ENCODE results near the gene DNAJB12. TPM values are rescaled to one million over a fixed set of nuclear protein-coding genes. Genes with fewer than 3 reads are reported as not detected.

The DNAJB12 gene
- total RNA-seq, 3 donors from 2014 or later (not counting 1 experiment from before 2014, with no cell fraction given), result 47.3 to 54.2 (median 48.7) TPM

GRCh38 chr10:72389716-72390115 lies 35.0 kb upstream of the DNAJB12 start:
- no peak for DNase-seq
- no peak for ATAC-seq
- Histone ChIP-seq H3K4me3 (ENCODE audit: low read length) (no peak overlapping the region), H3K27me3 (ENCODE audit: control insufficient read depth, insufficient read depth, low read length) (no peaks in the 10 kb centered on the region), H3K9me3 (ENCODE audit: control insufficient read depth, insufficient read depth, low read length) (no peaks in the 10 kb centered on the region), H3K36me3 (ENCODE audit: control insufficient read depth, insufficient read depth, low read length) (no peaks in the 10 kb centered on the region), H3K27ac (ENCODE audit: low read length) (no peak overlapping the region), H3K4me1 (ENCODE audit: control insufficient read depth, insufficient read depth, low read length) (no peaks in the 10 kb centered on the region)
- Mint-ChIP-seq H3K9me3 (no peaks in the 10 kb centered on the region), H3K4me1 (no peaks in the 10 kb centered on the region), H3K36me3 (no peaks in the 10 kb centered on the region), H3K27me3 (ENCODE audit: low read depth in 2 of 2) (no peaks in the 10 kb centered on the region), H3K27ac (no peak overlapping the region), H3K4me3 (no peak overlapping the region)
- intact Hi-C loops (cut with micrococcal nuclease), result no loop called here
- WGBS (ENCODE audit: insufficient coverage), result 98% methylated on average over 5 of the region's 5 CpGs
- TF ChIP-seq CTCF (IDR thresholded peaks at IDR 0.05), result no peak

- DNase-seq (no peak), ATAC-seq (no peak)
- H3K4me3 Mint-ChIP-seq, result no peak overlapping the region
- no peak overlapping the region for H3K27ac Mint-ChIP-seq
- Histone ChIP-seq H3K4me1 (ENCODE audit: control insufficient read depth, insufficient read depth, low read length) (no peaks in the 10 kb centered on the region), H3K36me3 (ENCODE audit: control insufficient read depth, insufficient read depth, low read length) (no peaks in the 10 kb centered on the region), H3K4me3 (ENCODE audit: low read length) (no peak overlapping the region), H3K9me3 (ENCODE audit: control insufficient read depth, insufficient read depth, low read length) (no peaks in the 10 kb centered on the region), H3K27ac (ENCODE audit: low read length) (no peak overlapping the region), H3K27me3 (ENCODE audit: control insufficient read depth, insufficient read depth, low read length) (no peaks in the 10 kb centered on the region)
- no peak for TF ChIP-seq CTCF (IDR thresholded peaks at IDR 0.05)
- intact Hi-C loops (cut with micrococcal nuclease), result no loop called here
- no peaks in the 10 kb centered on the region for H3K27me3 Mint-ChIP-seq (ENCODE audit: low read depth in 2 of 2)
- H3K9me3 Mint-ChIP-seq, result no peaks in the 10 kb centered on the region
- 93% methylated on average over 1 of the region's 1 CpG for WGBS (ENCODE audit: insufficient coverage)
- H3K36me3 Mint-ChIP-seq, result no peaks in the 10 kb centered on the region
- H3K4me1 Mint-ChIP-seq, result no peaks in the 10 kb centered on the region
These were observed 34.3 kb upstream of the DNAJB12 start for GRCh38 chr10:72389014-72389413.

- no peak overlapping the region for H3K27ac ChIP-seq (ENCODE audit: low read length)
- H3K4me1 ChIP-seq (ENCODE audit: control insufficient read depth, insufficient read depth, low read length), result no peaks in the 10 kb centered on the region
- intact Hi-C loops (cut with micrococcal nuclease), result no loop called here
- TF ChIP-seq CTCF (IDR thresholded peaks at IDR 0.05), result no peak
- Mint-ChIP-seq H3K36me3 (no peaks in the 10 kb centered on the region), H3K4me1 (no peaks in the 10 kb centered on the region), H3K9me3 (no peaks in the 10 kb centered on the region), H3K27me3 (ENCODE audit: low read depth in 2 of 2) (no peaks in the 10 kb centered on the region), H3K4me3 (no peak overlapping the region), H3K27ac (no peak overlapping the region)
- DNase-seq (no peak), ATAC-seq (no peak)
- 86% methylated on average over 5 of the region's 5 CpGs for WGBS (ENCODE audit: insufficient coverage)
- H3K4me3 ChIP-seq (ENCODE audit: low read length), result no peak overlapping the region
- no peaks in the 10 kb centered on the region for H3K36me3 ChIP-seq (ENCODE audit: control insufficient read depth, insufficient read depth, low read length)
- no peaks in the 10 kb centered on the region for H3K27me3 ChIP-seq (ENCODE audit: control insufficient read depth, insufficient read depth, low read length)
- no peaks in the 10 kb centered on the region for H3K9me3 ChIP-seq (ENCODE audit: control insufficient read depth, insufficient read depth, low read length)
These were observed 33.3 kb upstream of the DNAJB12 start for GRCh38 chr10:72388062-72388461.

GRCh38 chr10:72386916-72387586 lies 32.3 kb upstream of the DNAJB12 start:
- intact Hi-C loops (cut with micrococcal nuclease), result no loop called here
- H3K36me3 ChIP-seq (ENCODE audit: control insufficient read depth, insufficient read depth, low read length), result no peaks in the 10 kb centered on the region
- H3K27ac ChIP-seq (ENCODE audit: low read length), result no peak overlapping the region
- H3K27me3 ChIP-seq (ENCODE audit: control insufficient read depth, insufficient read depth, low read length), result no peaks in the 10 kb centered on the region
- H3K4me3 ChIP-seq (ENCODE audit: low read length), result no peak overlapping the region
- H3K4me1 ChIP-seq (ENCODE audit: control insufficient read depth, insufficient read depth, low read length), result no peaks in the 10 kb centered on the region
- no peak overlapping the region for H3K4me3 Mint-ChIP-seq
- no peaks in the 10 kb centered on the region for H3K27me3 Mint-ChIP-seq (ENCODE audit: low read depth in 2 of 2)
- no peaks in the 10 kb centered on the region for H3K4me1 Mint-ChIP-seq
- TF ChIP-seq CTCF (IDR thresholded peaks at IDR 0.05), result no peak
- DNase-seq (no peak), ATAC-seq (no peak)
- WGBS (ENCODE audit: insufficient coverage), result no CpG with 5 or more reads among the region's 3 CpGs
- no peak overlapping the region for H3K27ac Mint-ChIP-seq
- H3K36me3 Mint-ChIP-seq, result no peaks in the 10 kb centered on the region
- no peaks in the 10 kb centered on the region for H3K9me3 Mint-ChIP-seq
- H3K9me3 ChIP-seq (ENCODE audit: control insufficient read depth, insufficient read depth, low read length), result no peaks in the 10 kb centered on the region
